Glomerular endothelial cell (primary cell): ENCODE data around the gene UBE2S. TPM values are rescaled to one million over a fixed set of nuclear protein-coding genes. Genes with fewer than 3 reads are reported as not detected.
"Not testable (repeated sequence)": the region's sequence is repeated elsewhere in the genome, so short reads cannot be mapped to it uniquely, and the experiment has no call there.

Source experiments
- DNase-seq: peaks from one replicate; pipeline ENCODE4 v3.0.0-alpha.2; 2011; ENCODE audit warnings: low read depth, low spot score; ENCODE audit errors: extremely low read depth
- total RNA-seq: library from RNA; depleted of rRNA; stranded (reverse); fragments of >200 nt; gene quantifications from 2 replicates; pipeline ENCODE4 v1.2.3, GENCODE V29; 2015

UBE2S gene
- 64.2 and 82.3 TPM in 2 replicates for total RNA-seq

GRCh38 chr19:55407550-55407799 is at the start of gene UBE2S:
UBE2S (minus strand) TSS chr19:55407788; CDS start chr19:55407589, 199 bp downstream.
- not testable (repeated sequence) for DNase-seq

GRCh38 chr19:55456347-55456746 is 48.8 kb upstream of the UBE2S start:
- no peak for DNase-seq

- DNase-seq, result no peak
Measured at GRCh38 chr19:55455576-55456235, 48.1 kb upstream of the UBE2S start.

DNA sequence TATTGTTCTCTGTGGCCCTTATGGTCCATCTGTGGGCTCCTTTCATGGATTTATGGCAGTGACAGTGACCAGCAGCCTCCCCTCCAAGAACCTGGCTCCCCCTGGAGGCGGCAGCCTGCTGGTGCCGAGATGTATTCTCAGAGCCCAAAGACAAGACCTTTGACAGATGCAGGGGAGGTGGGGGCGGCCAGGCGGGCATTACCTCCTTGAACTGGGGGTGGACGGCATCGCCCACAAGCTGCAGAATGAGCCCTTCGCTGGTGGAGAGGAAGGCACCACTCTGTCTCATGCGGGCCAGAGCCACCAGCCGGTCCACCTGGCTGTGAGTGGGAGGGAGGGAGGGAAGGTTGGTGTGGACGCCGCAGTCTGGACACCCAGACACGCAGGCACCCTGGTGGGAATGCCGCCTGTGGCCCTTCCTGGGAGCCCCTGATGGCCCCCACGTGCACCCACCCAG is 47.2 kb upstream of the UBE2S start:
- DNase-seq, result no peak

- DNase-seq, result no peak
Measured at GRCh38 chr19:55453511-55454260, 46.1 kb upstream of the UBE2S start.

DNA sequence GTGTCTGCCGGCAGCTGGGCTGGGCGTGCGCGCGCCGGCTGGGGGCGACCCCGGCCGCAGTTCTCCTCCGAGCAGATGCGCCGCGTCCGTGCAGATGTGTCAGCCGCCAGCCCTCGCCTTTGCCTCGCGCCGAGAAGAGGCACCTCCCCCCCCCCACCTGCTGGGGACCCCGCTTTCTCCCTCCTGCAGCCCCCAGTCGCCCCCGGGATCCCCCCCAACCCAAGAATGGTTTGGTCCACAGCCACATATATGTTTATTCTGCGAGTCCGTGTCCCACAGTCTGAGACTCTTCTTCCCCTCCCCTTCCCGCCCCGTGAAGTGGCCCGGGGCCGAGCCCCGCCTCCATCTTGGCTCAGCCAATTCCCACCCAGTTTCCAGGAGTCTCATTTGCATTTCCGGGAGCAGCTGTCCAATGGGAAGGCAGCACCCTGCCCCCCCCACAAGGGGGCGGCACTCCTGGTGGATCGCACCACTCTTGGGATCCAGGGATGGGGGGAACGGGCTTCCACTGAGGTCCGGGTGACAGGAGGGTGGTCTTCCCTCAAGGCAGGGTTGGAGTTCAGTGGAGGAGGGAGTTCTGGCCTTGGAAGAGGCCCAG is 45.3 kb upstream of the UBE2S start:
- no peak for DNase-seq

GRCh38 chr19:55451965-55452748 is 44.6 kb upstream of the UBE2S start:
- no peak for DNase-seq

DNA sequence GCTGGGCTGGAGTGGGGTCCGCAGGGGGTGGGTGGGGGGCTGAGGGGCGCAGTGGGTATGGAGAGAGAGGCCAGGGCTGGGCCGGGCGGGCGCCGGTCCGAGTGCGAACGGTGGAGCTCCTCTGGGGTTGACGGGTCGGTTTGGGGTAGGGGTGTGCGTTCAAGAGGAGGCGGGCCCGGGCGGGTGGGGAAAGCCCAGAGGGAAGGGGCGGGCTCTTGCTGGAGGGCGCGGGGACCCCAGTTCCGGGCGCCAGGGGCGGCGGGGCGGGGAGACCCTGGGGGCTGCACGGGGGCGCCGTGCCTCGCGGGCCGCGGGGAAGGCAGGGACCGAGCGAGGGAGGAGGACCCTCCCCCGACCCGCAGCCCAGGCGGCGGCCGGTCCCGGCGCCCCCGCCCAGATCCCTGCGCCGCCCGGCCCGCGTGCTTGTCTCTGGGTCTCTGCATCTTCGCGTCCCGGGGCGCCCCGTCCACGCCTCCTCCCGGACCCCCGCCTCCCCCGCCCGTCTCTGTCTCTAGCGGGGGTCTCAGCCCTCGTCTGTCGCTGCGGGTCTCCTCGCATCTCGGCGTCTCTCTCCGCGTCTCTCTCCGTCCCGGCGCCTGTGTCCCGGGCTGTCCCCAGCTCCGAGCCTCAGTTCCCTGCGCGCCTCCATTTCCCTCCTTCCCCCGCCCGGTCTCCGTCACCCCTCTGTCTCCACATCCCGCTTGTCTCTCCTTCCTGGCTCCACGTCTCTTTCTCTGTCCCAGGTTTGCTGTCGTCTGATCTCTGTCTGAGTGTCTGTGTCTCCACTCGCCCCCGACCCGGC is 43.8 kb upstream of the UBE2S start:
- DNase-seq, result no peak

DNA sequence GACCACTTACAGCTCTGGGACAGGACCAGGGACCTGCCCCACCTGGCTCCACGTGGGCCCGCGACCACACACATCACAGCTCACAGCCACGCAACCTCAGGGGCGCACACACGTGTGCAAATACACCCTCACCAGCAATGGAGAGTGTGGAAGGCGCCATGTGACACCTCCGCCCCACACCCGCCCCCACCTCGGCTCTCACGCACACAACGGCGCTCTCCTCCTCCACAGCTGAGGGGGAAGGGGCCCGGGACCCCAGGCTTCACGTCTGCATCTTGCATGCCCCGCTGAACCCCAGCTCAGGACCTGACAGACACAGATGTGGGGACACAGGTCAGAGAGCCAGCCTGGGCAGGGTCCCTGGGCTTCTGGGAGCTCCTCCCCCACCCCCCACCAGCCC is 41.9 kb upstream of the UBE2S start:
- DNase-seq, result no peak

DNA sequence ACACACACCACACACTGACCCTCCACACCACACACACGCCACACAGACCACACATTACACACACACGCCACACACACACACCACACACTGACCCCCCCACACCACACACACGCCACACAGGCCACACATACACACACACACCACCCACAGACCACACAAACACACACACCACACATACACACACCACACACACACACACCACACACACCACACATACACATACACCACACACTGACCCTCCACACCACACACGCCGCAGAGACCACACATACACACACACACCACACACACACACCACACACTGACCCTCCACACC is 40.5 kb upstream of the UBE2S start:
- not testable (repeated sequence) for DNase-seq

GRCh38 chr19:55447421-55448174 is 40.0 kb upstream of the UBE2S start:
- no peak for DNase-seq

GRCh38 chr19:55446060-55446459 is 38.5 kb upstream of the UBE2S start:
- no peak for DNase-seq

- no peak for DNase-seq
Measured at GRCh38 chr19:55444646-55445045, 37.1 kb upstream of the UBE2S start.

DNA sequence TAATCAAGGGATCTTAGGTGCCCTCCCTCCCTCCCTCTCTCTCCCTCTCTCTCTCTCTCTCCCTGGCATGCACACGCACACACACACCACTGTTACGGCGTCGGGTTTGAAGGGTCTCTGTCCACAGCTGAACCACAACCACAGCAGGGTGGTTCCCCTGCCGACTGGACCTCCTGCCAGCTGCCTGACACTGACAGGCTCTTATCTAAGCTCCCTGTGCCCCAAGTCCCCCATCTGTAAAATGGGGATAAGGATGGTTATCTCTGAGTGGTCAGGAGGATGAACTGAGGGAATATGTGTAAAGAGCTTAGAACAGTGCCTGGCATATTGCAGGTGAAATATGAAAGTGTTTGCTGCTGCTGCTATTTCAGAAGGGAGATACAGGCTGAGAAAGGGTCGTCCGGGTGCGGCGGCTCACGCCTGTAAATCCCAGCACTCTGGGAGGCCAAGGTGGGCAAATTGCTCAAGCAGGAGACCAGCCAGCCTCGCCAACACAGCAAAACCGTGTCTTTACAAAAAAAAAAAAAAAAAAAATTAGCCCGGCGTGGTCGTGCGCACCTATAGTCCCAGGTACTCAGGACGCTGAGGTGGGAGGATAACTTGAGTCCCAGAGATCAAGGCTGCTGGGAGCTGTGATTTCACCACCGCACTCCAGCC is 36.4 kb upstream of the UBE2S start:
- no peak for DNase-seq

DNA sequence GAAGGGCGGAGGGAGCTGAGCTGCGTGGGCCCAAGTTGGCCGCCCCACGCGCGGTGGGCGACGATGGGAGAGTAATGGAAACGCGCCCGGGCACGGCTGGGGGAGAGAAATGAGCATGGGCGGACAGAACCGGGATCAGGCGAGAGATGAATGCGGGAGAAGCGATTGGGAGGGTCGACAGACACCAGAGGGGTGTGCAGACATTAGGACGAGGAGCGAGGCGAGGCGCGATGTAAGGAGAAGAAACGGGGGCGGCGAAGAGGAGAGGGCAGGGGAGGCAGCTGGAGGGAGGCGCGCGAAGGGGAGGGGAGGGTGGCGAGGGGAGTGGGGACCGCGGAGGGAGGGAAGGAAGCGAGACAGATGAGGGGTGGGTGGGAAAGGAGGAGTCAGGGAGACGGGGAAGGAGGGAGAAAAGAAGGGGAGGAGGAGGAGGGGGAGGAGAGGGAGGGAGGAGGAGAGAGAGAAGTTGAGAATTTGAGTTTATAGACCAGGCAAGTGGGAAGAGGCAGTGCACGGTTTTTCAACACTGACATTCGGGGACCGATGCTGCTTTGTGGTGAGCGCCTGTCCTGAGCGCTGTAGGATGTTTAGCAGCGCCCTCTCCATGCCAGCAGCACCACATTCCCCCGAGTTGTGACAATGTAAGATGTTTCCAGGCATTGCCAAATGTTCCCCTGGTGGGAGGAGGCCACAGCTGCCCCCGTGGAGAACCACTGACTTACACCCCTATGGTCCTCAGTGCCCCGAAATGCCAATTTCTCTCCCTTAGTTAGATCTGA is 35.6 kb upstream of the UBE2S start, which contains the start of gene SHISA7:
SHISA7 (minus strand) TSS at position 256 of the 779 bp plus-strand sequence. CDS start 437 bp downstream, outside the sequence.
- DNase-seq, result no peak

DNA sequence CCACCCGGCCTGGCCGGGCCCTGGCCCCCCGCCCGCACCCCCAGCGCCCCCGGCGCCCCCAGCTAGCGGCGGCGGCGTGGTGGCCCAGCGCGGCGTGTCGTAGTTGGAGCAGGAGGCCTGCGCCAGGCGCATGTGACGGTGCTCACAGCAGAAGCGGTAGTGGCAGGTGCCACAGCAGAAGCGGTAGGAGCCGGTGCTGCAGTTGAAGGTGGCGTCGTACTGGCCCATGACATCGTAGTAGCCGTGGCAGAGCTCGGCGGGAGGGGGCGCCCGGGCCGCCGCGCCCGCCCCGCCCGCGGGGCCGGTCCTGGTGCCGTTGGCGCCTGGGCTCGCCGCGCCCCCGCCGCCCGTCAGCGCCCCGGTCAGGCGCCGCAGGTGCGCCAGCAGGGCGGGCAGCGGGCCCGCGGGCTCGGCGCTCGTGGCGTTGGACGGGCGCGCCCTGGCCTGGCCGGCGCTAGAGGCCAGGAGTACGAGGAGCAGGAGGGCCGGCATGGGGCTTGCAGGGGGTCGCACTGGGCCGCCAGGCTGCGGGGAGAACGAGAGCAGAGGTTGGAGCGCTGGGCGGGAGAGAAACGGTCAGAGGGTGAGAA is 34.9 kb upstream of the UBE2S start:
- DNase-seq, result no peak

DNA sequence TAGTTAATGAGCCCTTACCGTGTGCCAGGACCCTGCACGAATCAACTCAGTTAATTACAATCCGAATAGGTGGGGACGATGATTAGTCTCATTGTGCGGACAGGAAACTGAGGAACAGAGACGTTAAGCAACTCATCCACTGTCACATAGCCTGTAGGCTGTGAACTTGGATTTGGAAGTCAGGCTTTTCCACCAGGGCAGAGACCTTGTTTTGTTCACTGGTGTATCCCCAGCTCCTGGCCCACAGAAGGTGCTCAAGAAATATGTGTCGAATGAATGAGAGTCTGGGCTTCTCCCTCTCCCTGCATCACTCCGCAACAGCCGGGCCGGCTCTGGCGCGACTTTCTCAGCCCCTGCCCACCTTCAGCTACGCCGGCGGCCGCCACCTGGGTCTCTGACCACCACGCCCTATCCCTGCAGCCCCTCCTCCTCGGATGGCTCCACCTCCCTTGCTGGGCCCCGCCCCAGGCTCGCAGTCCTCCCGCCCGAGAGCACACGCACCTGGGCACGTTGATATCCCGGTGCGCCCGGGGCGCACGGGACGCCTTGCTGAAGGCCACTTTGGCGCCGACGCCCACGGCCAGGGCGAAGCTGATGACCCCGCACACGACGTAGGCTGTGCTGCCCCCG is 34.2 kb upstream of the UBE2S start:
- DNase-seq, result no peak

DNA sequence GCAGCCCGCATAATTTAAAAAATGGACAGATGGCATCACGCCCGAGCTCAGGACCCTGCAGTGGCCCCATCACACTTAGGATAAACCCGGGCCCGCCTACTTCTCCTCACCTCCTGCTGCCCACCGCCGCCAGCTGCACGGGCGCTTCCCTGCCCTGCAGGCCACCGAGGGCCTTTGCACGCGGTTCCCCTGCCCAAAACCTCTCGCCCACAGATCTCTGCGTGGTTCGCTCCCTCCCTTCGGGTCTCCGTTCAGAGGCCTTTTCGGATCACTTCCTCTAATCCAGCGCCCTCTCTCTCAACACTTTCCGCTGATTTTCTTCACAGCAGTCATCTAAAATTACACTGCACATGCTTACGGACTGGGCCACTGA is 33.7 kb upstream of the UBE2S start:
- no peak for DNase-seq
